Colon (tissue), 2 donors: ENCODE measurements around the gene DHDH.

ENCODE experiments used
- FAIRE-seq: peaks from 2 replicates; lab custom pipeline; 2012; peaks lifted over from hg19 to GRCh38; lab: Jason Lieb, UNC
- donor health status: control.
- donor health status: control.

The DHDH gene

GRCh38 chr19:48967346-48968178, 34.1 kb downstream of the DHDH start:
- FAIRE-seq = no peak

GRCh38 chr19:48968179-48968661, 34.7 kb downstream of the DHDH start:
- FAIRE-seq = no peak

- no peak for FAIRE-seq
Measured at GRCh38 chr19:48968813-48969218, 35.3 kb downstream of the DHDH start.

- FAIRE-seq = no peak
Measured at GRCh38 chr19:48969276-48970138, 36.0 kb downstream of the DHDH start.

- FAIRE-seq = no peak
Measured at GRCh38 chr19:48970139-48970766, 36.8 kb downstream of the DHDH start.

GRCh38 chr19:48970923-48971395, 37.5 kb downstream of the DHDH start:
- no peak for FAIRE-seq

- no peak for FAIRE-seq
Measured at GRCh38 chr19:48975947-48976847, 42.7 kb downstream of the DHDH start.

GRCh38 chr19:48977061-48977460, 43.6 kb downstream of the DHDH start:
- no peak for FAIRE-seq

GRCh38 chr19:48982280-48982679, 48.8 kb downstream of the DHDH start:
- no peak for FAIRE-seq

GRCh38 chr19:48985711-48986110, 52.2 kb downstream of the DHDH start:
- no peak for FAIRE-seq

- FAIRE-seq = no peak
Measured at GRCh38 chr19:48986211-48986610, 52.7 kb downstream of the DHDH start.

- no peak for FAIRE-seq
Measured at GRCh38 chr19:48987323-48987722, 53.8 kb downstream of the DHDH start.

- FAIRE-seq = no peak
Measured at GRCh38 chr19:48988286-48988685, 54.8 kb downstream of the DHDH start.

- no peak for FAIRE-seq
Measured at GRCh38 chr19:48988860-48989259, 55.4 kb downstream of the DHDH start.

GRCh38 chr19:48989701-48990291, 56.3 kb downstream of the DHDH start:
- FAIRE-seq = no peak

- FAIRE-seq = no peak
Measured at GRCh38 chr19:48990400-48990799, 56.9 kb downstream of the DHDH start.

GRCh38 chr19:48991011-48991609, 57.6 kb downstream of the DHDH start:
- FAIRE-seq = no peak

GRCh38 chr19:48991873-48992580, 58.5 kb downstream of the DHDH start:
- no peak for FAIRE-seq

- no peak for FAIRE-seq
Measured at GRCh38 chr19:48992581-48993174, 59.2 kb downstream of the DHDH start.
